NCI-H774 (cell line): ENCODE results near the gene FAM124A.

Source experiments
- DNase-seq: peaks from one replicate; lab custom pipeline; 2025; lab: John Stamatoyannopoulos, UW

The FAM124A gene

GRCh38 chr13:51222037-51222685 is at the start of gene FAM124A:
TSS of gene FAM124A (plus strand) at chr13:51222398. CDS start at chr13:51222502, 104 bp downstream.
- no peak for DNase-seq

- DNase-seq = no peak
Measured at GRCh38 chr13:51175021-51175420, 47.2 kb upstream of the FAM124A start.

GRCh38 chr13:51175639-51176038 is 46.6 kb upstream of the FAM124A start:
- DNase-seq = no peak

DNA sequence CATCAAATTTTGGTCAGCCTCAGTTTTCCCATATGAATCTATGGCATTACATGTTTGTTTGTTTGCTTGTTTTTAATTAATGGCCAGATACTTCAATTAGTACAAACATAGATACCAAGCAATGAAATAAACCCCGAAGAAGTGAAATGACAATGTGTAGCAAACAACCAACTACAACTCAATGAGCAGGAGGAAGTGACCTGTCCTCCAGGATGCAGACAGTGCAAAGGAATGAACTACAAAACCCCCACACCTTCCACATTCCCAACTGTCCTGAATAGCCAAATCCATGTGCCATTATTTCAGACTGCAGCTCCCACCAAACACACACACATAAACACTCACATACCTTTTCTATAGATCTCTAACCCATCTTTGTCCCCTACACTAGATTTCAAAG is 45.0 kb upstream of the FAM124A start:
- no peak for DNase-seq

DNA sequence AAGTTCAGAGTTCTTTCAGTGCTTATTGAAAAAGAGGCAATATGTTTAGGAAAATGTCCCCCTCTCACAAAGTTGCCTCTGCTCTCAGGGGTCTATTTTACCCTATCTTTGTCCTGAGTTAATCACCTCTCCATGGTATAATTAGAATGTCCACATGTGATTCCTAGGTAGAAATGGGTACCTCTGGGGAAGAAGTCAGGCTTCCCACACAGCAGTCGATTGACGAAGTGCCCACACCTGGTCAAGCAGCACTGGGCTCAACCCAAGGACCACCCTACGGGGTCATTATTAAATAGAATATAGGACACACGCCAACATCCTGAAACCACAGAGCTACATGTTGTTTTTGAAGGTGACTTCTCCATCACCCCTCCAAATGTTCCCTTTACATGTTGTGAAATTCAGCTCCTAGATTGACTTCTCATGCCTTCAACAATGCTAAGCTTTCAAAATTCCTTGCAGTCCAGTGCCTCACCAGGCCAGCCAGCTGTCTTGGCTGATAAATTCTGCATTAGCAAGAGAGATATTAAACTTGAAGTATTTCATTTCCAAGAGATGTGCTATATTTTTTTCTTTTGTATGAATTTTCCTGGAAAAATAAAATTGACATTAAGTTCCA is 43.6 kb upstream of the FAM124A start:
- no peak for DNase-seq

DNA sequence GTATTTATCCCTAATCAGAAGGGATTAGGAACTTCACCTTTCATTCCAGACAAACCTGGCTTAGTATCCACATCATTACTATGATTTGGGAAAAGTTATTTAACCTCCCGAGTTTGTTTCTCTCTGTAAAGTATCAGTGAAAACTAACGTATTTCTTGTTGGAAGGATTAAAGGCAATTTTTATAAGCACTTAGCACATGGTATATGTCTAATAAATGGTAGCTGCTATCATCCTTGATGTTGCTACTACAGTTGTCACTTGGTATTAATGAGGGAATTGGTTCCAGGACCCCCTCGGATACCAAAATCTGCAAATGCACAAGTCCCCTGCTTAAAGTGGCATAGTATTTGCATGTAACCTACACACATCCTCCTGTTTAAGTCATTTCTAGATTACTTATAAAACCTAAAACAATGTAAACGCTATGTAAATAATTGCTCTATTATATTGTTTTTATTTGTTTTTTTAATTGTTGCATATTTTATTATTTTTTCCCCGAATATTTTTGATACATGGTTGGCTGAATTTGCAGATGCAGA is 42.7 kb upstream of the FAM124A start:
- no peak for DNase-seq

DNA sequence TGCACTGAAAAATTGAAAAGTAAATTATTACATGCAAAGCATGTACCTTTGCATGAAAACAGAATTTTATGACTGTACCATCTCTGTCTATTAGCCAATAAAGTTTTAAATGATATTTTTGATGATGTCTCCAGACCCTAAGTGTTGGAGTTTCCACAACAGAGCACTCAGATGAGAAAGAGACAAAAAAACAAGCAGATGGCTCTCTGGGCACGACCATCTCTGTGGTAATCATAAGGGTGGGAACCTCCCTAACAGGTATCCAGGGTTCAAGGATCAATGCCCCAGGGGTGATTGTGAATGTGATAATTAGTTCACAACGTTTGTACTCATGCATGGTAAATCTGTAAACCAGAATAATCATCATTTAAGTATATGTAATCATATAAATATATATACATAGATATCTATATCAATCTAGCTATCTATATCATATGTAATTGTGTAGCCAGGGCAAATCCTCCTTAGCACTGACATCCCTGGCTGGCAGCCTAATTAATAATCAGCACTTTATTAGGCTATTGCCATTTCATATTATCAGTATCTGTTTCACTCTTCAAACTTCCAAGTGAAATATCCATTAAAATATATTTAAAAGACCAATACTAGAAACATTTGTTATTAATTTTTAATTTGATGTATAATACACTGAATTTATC is 41.2 kb upstream of the FAM124A start:
- no peak for DNase-seq

- DNase-seq = no peak
Measured at GRCh38 chr13:51181786-51182383, 40.3 kb upstream of the FAM124A start.

DNA sequence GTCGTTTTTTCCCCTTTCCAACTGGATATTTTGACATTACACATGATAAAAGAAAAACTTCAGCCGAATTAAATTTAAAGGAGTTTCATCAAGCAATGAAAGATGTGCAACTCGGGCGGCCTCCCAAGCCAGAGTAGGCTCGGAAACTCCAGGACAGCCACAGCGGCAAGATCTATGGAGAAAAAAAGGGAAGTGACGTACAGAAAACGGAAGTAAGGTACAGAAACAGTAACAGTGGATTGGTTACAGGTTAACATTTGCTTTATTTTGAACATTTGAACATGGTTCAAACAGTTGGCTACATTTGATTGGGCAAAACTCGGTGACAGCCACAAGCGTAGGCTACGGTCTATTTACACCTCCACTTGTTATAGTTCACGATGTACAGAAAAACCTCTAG is 30.5 kb upstream of the FAM124A start:
- no peak for DNase-seq

DNA sequence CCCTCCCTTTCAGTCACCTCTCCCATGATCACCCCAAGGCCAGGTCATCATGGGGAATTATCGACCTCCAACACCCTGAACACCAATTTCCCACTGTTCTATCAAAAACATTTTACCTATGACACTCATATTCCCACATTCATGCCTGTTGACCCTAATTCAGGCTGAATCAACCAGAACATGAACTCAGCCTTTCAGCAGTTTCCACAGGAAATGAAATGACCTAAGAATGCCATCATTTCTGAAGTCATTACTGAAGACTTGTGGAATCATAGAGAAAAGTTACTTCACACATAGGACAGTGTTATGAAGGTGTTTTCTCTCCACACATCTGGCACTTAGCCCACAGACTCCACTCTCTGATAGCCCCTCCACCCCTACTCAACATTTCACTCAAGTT is 29.9 kb upstream of the FAM124A start:
- DNase-seq = no peak

DNA sequence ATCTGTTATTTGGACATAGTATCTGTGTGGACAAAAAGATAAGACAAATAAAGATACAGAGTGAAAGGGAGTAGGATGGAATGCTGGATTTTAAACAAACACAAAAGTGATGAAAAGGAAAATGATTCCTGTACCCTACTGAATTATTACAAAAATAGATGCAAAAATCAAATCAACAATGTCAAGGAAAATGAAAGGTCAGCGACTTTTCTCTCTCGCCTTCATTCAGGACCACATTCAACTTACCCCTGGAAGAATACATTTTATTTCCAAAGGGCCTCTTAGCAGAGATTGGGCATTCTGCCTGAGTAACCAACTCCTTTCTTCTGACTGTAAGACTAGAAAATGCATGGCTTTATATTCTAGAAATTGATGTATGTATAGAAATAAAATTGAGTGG is 28.8 kb upstream of the FAM124A start:
- no peak for DNase-seq

DNA sequence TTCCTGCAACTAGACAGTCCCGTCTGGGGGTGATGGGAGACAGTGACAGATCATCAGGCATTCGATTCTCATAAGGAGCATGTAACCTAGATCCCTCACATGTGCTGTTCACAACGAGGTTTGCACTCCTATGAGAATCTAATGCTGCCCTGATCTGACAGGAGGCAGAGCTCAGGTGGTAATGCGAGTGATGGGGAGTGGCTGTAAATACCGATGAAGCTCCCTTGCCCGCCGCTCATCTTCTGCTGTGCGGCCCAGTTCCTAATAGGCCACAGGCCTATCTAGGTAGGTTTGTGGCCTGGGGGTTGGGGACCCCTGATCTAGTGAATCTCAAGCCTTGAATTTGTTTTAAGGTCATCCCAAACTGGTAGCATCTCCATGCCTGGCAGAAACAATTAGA is 27.3 kb upstream of the FAM124A start:
- no peak for DNase-seq

DNA sequence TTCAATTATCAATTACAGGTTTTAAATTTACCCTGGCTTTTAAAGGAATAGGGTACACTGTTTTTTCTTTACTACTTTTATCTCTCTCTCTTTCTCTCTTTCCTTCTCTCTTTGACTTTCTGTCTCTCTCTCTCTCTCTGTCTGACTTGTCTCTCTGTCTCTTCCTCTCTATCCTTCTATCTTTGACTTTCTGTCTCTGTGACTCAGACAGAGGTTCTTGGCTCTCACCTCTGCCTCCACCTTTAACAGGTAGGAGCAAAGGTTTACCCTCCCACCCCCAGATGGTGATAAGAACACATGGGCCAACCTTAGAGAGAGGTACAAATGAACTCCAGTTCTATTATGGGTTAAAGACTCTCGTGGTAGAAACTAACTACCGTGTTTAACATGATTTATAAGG is 20.3 kb upstream of the FAM124A start:
- DNase-seq = no peak

GRCh38 chr13:51202477-51203046 is 19.6 kb upstream of the FAM124A start:
- no peak for DNase-seq

GRCh38 chr13:51206584-51206983 is 15.6 kb upstream of the FAM124A start:
- no peak for DNase-seq

- no peak for DNase-seq
Measured at GRCh38 chr13:51207881-51208280, 14.3 kb upstream of the FAM124A start.

GRCh38 chr13:51208716-51209115 is 13.5 kb upstream of the FAM124A start:
- no peak for DNase-seq

DNA sequence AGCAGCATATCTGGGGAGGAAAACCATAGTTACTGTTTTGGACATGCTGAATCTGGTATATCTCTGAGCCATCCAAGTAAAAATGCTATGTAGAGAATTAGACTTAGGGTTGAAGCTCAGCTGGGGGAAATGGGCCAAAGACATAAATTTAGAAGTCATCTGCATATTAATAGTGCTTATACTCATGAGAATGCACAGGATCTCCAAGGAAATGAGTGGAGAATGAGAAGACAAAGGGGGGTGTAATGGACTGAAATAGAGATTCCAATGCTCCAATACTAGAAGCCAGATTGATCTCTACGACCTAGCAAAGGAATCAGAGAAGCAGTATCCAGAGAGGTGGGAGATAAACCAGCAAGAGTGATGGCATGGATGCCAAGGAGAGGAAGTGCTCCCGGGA is 10.3 kb upstream of the FAM124A start:
- DNase-seq = no peak

- DNase-seq = no peak
Measured at GRCh38 chr13:51212758-51213157, 9.4 kb upstream of the FAM124A start.

GRCh38 chr13:51213173-51213728 is 8.9 kb upstream of the FAM124A start:
- no peak for DNase-seq

- no peak for DNase-seq
Measured at GRCh38 chr13:51218626-51219025, 3.6 kb upstream of the FAM124A start.

GRCh38 chr13:51220706-51221105 is 1.5 kb upstream of the FAM124A start:
- no peak for DNase-seq
